OCI-LY1 (cell line): ENCODE results near the gene RAPGEF4.

ENCODE experiments used
- EZH2 ChIP-seq: fragments of 200-600 bp; sonication (generic), shearing (Covaris generic); IDR thresholded peaks from 2 replicates; pipeline ENCODE4 v1.8.0; 2017; ENCODE audit warnings: borderline replicate concordance, mixed run types, mild to moderate bottlenecking, antibody characterized with exemption, low read length, moderate library complexity, mixed read lengths
- TF ChIP-seq, protein P1 (sequence below): fragments of 200-600 bp; sonication (generic), shearing (Covaris generic); IDR thresholded peaks from 2 replicates; pipeline ENCODE4 v1.5.1; 2017; ENCODE audit warnings: mild to moderate bottlenecking, antibody characterized with exemption, low read length, moderate library complexity, mixed read lengths

- TF ChIP-seq, protein P1, sequence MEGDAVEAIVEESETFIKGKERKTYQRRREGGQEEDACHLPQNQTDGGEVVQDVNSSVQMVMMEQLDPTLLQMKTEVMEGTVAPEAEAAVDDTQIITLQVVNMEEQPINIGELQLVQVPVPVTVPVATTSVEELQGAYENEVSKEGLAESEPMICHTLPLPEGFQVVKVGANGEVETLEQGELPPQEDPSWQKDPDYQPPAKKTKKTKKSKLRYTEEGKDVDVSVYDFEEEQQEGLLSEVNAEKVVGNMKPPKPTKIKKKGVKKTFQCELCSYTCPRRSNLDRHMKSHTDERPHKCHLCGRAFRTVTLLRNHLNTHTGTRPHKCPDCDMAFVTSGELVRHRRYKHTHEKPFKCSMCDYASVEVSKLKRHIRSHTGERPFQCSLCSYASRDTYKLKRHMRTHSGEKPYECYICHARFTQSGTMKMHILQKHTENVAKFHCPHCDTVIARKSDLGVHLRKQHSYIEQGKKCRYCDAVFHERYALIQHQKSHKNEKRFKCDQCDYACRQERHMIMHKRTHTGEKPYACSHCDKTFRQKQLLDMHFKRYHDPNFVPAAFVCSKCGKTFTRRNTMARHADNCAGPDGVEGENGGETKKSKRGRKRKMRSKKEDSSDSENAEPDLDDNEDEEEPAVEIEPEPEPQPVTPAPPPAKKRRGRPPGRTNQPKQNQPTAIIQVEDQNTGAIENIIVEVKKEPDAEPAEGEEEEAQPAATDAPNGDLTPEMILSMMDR, result no peak
- no peak for TF ChIP-seq EZH2
Measured at GRCh38 chr2:172962824-172963223, 227.2 kb downstream of the RAPGEF4 start.
